H1 (cell line): ENCODE data around the gene RNF13. TPM values are rescaled to one million over a fixed set of nuclear protein-coding genes. Genes with fewer than 3 reads are reported as not detected.

Source experiments
- CTCF ChIA-PET: fragments of 300-600 bp; sonication (Branson Sonifier 250); formaldehyde crosslinking; loops from one replicate; lab custom pipeline; 2021; ENCODE audit not compliant: partially characterized antibody; lab: Charles Lee
- POLR2A ChIA-PET: fragments of 300-600 bp; sonication (Branson Sonifier 250); formaldehyde crosslinking; loops from one replicate; lab custom pipeline; 2021; ENCODE audit warnings: inconsistent platforms; ENCODE audit not compliant: partially characterized antibody; lab: Charles Lee
- DNase-seq, 2 experiments: peaks; one replicate each; pipeline versions ENCODE4 v3.0.0 to v3.0.0-alpha.2; 2010 to 2022; ENCODE audit warnings: low spot score in 2 of 2, low read depth in 1 of 2, mixed read lengths in 1 of 2
- FAIRE-seq: peaks from 2 replicates; lab custom pipeline; 2011; peaks lifted over from hg19 to GRCh38; lab: Jason Lieb, UNC
- H2AFZ ChIP-seq: 2 replicates; pipeline ENCODE4 v1.8.1; 2012; ENCODE audit warnings: low read length, inconsistent platforms
- H2AK5ac ChIP-seq: 2 replicates; pipeline ENCODE4 v1.6.1; 2013; ENCODE audit warnings: low read depth, low read length
- H2BK120ac ChIP-seq: replicated peaks from 2 replicates; pipeline ENCODE3; 2013; ENCODE audit warnings: low read depth, low read length, inconsistent platforms
- H2BK12ac ChIP-seq: 2 replicates; pipeline ENCODE4 v1.6.1; 2013; ENCODE audit warnings: low read depth, low read length
- H2BK15ac ChIP-seq: 2 replicates; pipeline ENCODE4 v1.6.1; 2013; ENCODE audit warnings: low read length
- H2BK20ac ChIP-seq: 2 replicates; pipeline ENCODE4 v1.6.1; 2013; ENCODE audit warnings: low read length
- H2BK5ac ChIP-seq: 2 replicates; pipeline ENCODE4 v1.6.1; 2013; ENCODE audit warnings: low read depth, low read length
- H3K14ac ChIP-seq: 2 replicates; pipeline ENCODE4 v1.6.1; 2013; ENCODE audit warnings: inconsistent platforms; ENCODE audit not compliant: insufficient read length
- H3K18ac ChIP-seq: 2 replicates; pipeline ENCODE4 v1.6.1; 2013; ENCODE audit warnings: low read length; ENCODE audit errors: extremely low read depth
- H3K23ac ChIP-seq: 2 replicates; pipeline ENCODE4 v1.6.1; 2013; ENCODE audit warnings: inconsistent platforms; ENCODE audit not compliant: insufficient read length
- H3K23me2 ChIP-seq: 2 replicates; pipeline ENCODE4 v1.6.1; 2013; ENCODE audit warnings: low read depth, low read length
- H3K27ac ChIP-seq: 2 replicates; pipeline ENCODE4 v1.6.1; 2011; ENCODE audit warnings: low read depth, low read length, inconsistent platforms
- H3K27me3 ChIP-seq, 4 experiments: replicated peaks in 1 of 4; 1 replicate in 1 of 4; 2 replicates in 3 of 4; pipeline versions ENCODE4 v1.6.1 to v1.8.1; 2011 to 2013; ENCODE audit warnings: low read length in 3 of 4, mild to moderate bottlenecking in 3 of 4, inconsistent platforms in 2 of 4, mixed read lengths in 2 of 4, moderate library complexity in 1 of 4; ENCODE audit not compliant: control insufficient read depth in 3 of 4, insufficient read depth in 3 of 4; ENCODE audit errors: extremely low read depth in 1 of 4
- H3K36me3 ChIP-seq, 4 experiments: 2 replicates each; pipeline versions ENCODE4 v1.6.1 to v1.8.1; 2011 to 2013; ENCODE audit warnings: mild to moderate bottlenecking in 4 of 4, low read length in 3 of 4, moderate library complexity in 2 of 4, control low read depth in 1 of 4, inconsistent platforms in 1 of 4; ENCODE audit not compliant: insufficient read depth in 4 of 4, control insufficient read depth in 2 of 4
- H3K4ac ChIP-seq: replicated peaks from 2 replicates; pipeline ENCODE3; 2013; ENCODE audit warnings: low read length, low read depth, mixed read lengths, inconsistent platforms; ENCODE audit not compliant: insufficient read length
- H3K4me1 ChIP-seq, 4 experiments: replicated peaks in 1 of 4; 1 replicate in 1 of 4; 2 replicates in 3 of 4; pipeline versions ENCODE4 v1.6.1 to v1.8.1; 2011 to 2013; ENCODE audit warnings: low read length in 3 of 4, inconsistent platforms in 2 of 4, mixed read lengths in 1 of 4; ENCODE audit not compliant: insufficient read depth in 4 of 4, control insufficient read depth in 3 of 4
- H3K4me2 ChIP-seq, 2 experiments: 2 replicates each; pipeline versions ENCODE4 v1.6.1 to v1.8.1; 2011 to 2013; ENCODE audit warnings: low read depth in 2 of 2, low read length in 2 of 2, control low read depth in 1 of 2, inconsistent platforms in 1 of 2, mild to moderate bottlenecking in 1 of 2; ENCODE audit not compliant: insufficient read depth in 1 of 2
- H3K4me3 ChIP-seq, 4 experiments: fragments of 200-600, 300-600 bp in 1 of 4; sonication (generic), shearing (Covaris generic), sonication (Bioruptor Twin) in 1 of 4; 2 replicates each; pipeline versions ENCODE4 v1.5.1 to v1.8.1; 2011 to 2016; ENCODE audit warnings: low read length in 4 of 4, low read depth in 3 of 4, control low read depth in 2 of 4, inconsistent platforms in 2 of 4, mild to moderate bottlenecking in 2 of 4, mixed read lengths in 1 of 4, moderate library complexity in 1 of 4; ENCODE audit not compliant: insufficient read depth in 2 of 4; ENCODE audit errors: extremely low read depth in 1 of 4
- H3K56ac ChIP-seq: replicated peaks from 2 replicates; pipeline ENCODE3; 2013; ENCODE audit warnings: low read depth, mild to moderate bottlenecking, mixed read lengths, low read length, inconsistent platforms; ENCODE audit not compliant: insufficient read length
- H3K79me1 ChIP-seq: 2 replicates; pipeline ENCODE4 v1.6.1; 2013; ENCODE audit warnings: low read depth, low read length, control low read depth
- H3K79me2 ChIP-seq, 2 experiments: 2 replicates each; pipeline versions ENCODE4 v1.6.1 to v1.8.1; 2012 to 2013; ENCODE audit warnings: low read length in 2 of 2, mild to moderate bottlenecking in 2 of 2, inconsistent platforms in 1 of 2; ENCODE audit not compliant: insufficient read depth in 2 of 2, control insufficient read depth in 1 of 2
- H3K9ac ChIP-seq, 4 experiments: replicated peaks in 1 of 4; 1 replicate in 1 of 4; 2 replicates in 3 of 4; pipeline versions ENCODE4 v1.6.1 to v1.8.1; 2011 to 2013; ENCODE audit warnings: low read depth in 3 of 4, low read length in 3 of 4, control low read depth in 2 of 4, mild to moderate bottlenecking in 2 of 4, moderate library complexity in 2 of 4, inconsistent platforms in 1 of 4; ENCODE audit errors: extremely low read depth in 1 of 4
- H3K9me3 ChIP-seq, 2 experiments: 2 replicates each; pipeline versions ENCODE4 v1.6.1 to v1.8.1; 2012 to 2013; ENCODE audit warnings: mild to moderate bottlenecking in 2 of 2, moderate library complexity in 2 of 2, control low read depth in 1 of 2, inconsistent platforms in 1 of 2, low read depth in 1 of 2, low read length in 1 of 2, mixed read lengths in 1 of 2; ENCODE audit not compliant: insufficient read depth in 2 of 2
- H4K20me1 ChIP-seq, 2 experiments: replicated peaks in 1 of 2; 2 replicates each; pipeline versions ENCODE3 to v1.8.1; 2011 to 2013; ENCODE audit warnings: inconsistent platforms in 2 of 2, low read length in 2 of 2, mild to moderate bottlenecking in 1 of 2; ENCODE audit not compliant: insufficient read depth in 2 of 2, control insufficient read depth in 1 of 2
- H4K5ac ChIP-seq: 2 replicates; pipeline ENCODE4 v1.6.1; 2013; ENCODE audit warnings: low read length, low read depth, mixed read lengths, inconsistent platforms; ENCODE audit not compliant: insufficient read length
- H4K8ac ChIP-seq: 2 replicates; pipeline ENCODE4 v1.8.0; 2013; ENCODE audit warnings: mild to moderate bottlenecking, moderate library complexity, low read length, inconsistent platforms; ENCODE audit not compliant: insufficient read depth; ENCODE audit errors: extremely low read depth
- H4K91ac ChIP-seq: replicated peaks from 2 replicates; pipeline ENCODE3; 2013; ENCODE audit warnings: low read length, mixed read lengths, inconsistent platforms; ENCODE audit not compliant: insufficient read length
- ATF2 ChIP-seq: IDR thresholded peaks from 2 replicates; pipeline ENCODE4 v1.6.1; 2012; ENCODE audit warnings: low read length, inconsistent platforms
- BCL11A ChIP-seq, 2 experiments: IDR thresholded peaks; one replicate each; pipeline ENCODE4 v1.6.1; 2011; ENCODE audit warnings: low read depth in 2 of 2, low read length in 2 of 2, mild to moderate bottlenecking in 2 of 2
- CTCF ChIP-seq, 3 experiments: IDR thresholded peaks; 1 replicate in 2 of 3; 2 replicates in 1 of 3; pipeline versions ENCODE4 v1.5.1 to v1.6.1; 2011; ENCODE audit warnings: low read length in 3 of 3, mild to moderate bottlenecking in 3 of 3, inconsistent platforms in 2 of 3, low read depth in 1 of 3, moderate library complexity in 1 of 3; ENCODE audit not compliant: insufficient read depth in 1 of 3; ENCODE audit errors: control extremely low read depth in 1 of 3
- KDM5A ChIP-seq: fragments of 200-600 bp; IDR thresholded peaks from 2 replicates; pipeline ENCODE4 v1.7.1; 2012; ENCODE audit warnings: mild to moderate bottlenecking, low read length, inconsistent platforms, mixed read lengths
- MAX ChIP-seq: IDR thresholded peaks from 2 replicates; pipeline ENCODE4 v1.6.1; 2012; ENCODE audit warnings: inconsistent platforms
- RFX5 ChIP-seq: IDR thresholded peaks from 2 replicates; pipeline ENCODE4 v1.6.1; 2011; ENCODE audit warnings: low read depth, low read length, improper control_type of control experiment, borderline replicate concordance
- SIRT6 ChIP-seq: IDR thresholded peaks from one replicate; pipeline ENCODE4 v1.7.1; 2012; ENCODE audit warnings: low read length, inconsistent platforms
- SUZ12 ChIP-seq: fragments of 200-600 bp; sonication (generic); IDR thresholded peaks from 2 replicates; pipeline ENCODE4 v1.6.1; 2012; ENCODE audit warnings: mild to moderate bottlenecking, inconsistent platforms, low read length, moderate library complexity, mixed read lengths
- TAF1 ChIP-seq: IDR thresholded peaks from 2 replicates; pipeline ENCODE4 v1.6.1; 2011; ENCODE audit warnings: mild to moderate bottlenecking, low read depth, low read length
- ZNF274 ChIP-seq: IDR thresholded peaks from 2 replicates; pipeline ENCODE4 v1.7.0; 2012; ENCODE audit warnings: low read length, borderline replicate concordance; ENCODE audit errors: extremely low read depth
- WGBS, 2 experiments: shearing (Covaris generic) in 1 of 2; methylation state at CpG; one replicate each; pipeline versions ENCODE4 v1.1.6 to v1.1.7; 2013 to 2015; ENCODE audit warnings: low lambda C conversion rate in 2 of 2, mixed read lengths in 2 of 2, inconsistent platforms in 1 of 2, low coverage in 1 of 2, missing lambda C conversion rate in 1 of 2; ENCODE audit not compliant: insufficient replicate concordance in 2 of 2, insufficient coverage in 1 of 2, insufficient read length in 1 of 2; ENCODE audit errors: extremely low coverage in 1 of 2, missing lambda C conversion rate in 1 of 2; 5-methylcytosine and 5-hydroxymethylcytosine counted together
- polyA plus RNA-seq, 7 experiments: library from polyadenylated mRNA; depleted of rRNA in 3 of 7; stranded (reverse) in 5 of 7; unstranded in 2 of 7; fragments of >200 nt in 5 of 7; fragments of 200-250 nt in 2 of 7; gene quantifications; 1 replicate in 5 of 7; 2 replicates in 1 of 7; 4 replicates in 1 of 7; pipeline versions ENCODE4 v1.2.1 to v1.2.3, GENCODE V29; 2011 to 2013; ENCODE audit warnings: missing spikeins in 2 of 7, mixed read lengths in 2 of 7
- total RNA-seq: library from RNA; stranded (reverse); fragmentation: NEBNext Ultra II Directional; extraction: Animal tissue kit (Norgen Biotek cat#: 25700); gene quantifications from 2 replicates; pipeline ENCODE4 v1.2.1, GENCODE V29; 2021

The RNF13 gene
- total and polyA plus RNA-seq, 2 of the 8 experiments (the other 6 are each of a cell fraction or from before 2014, with no cell fraction given), result 19.4 to 35.4 TPM

- no peak overlapping the region for H4K91ac ChIP-seq
- H3K4me2 ChIP-seq, result no peak overlapping the region
- H3K79me1 ChIP-seq, result no peaks in the 10 kb centered on the region; the same call in 1 of the 2 replicates
- H2BK12ac ChIP-seq, result no peak overlapping the region
- peaks cover 36 to 50% of the 10 kb centered on the region in 2 experiments for H3K9me3 ChIP-seq
- H4K5ac ChIP-seq, result no peak overlapping the region
- H2BK20ac ChIP-seq, result no peak overlapping the region
- no peak for FAIRE-seq
- H3K9ac ChIP-seq, result no peak overlapping the region
- H3K27me3 ChIP-seq, result no peaks in the 10 kb centered on the region
- H2BK120ac ChIP-seq, result no peak overlapping the region
- H3K23me2 ChIP-seq, result no peaks in the 10 kb centered on the region
- no peak overlapping the region for H3K27ac ChIP-seq
- no peaks in the 10 kb centered on the region for H4K20me1 ChIP-seq
- H2AFZ ChIP-seq, result no peak overlapping the region
- no peak overlapping the region for H3K4ac ChIP-seq
- no peak overlapping the region for H4K8ac ChIP-seq
- WGBS, 2 experiments, result 92% methylated on average over 2 of the region's 2 CpGs; no CpG with 5 or more reads in 1 of the 2 experiments
- peaks cover 0 to 21% (median 4%) of the 10 kb centered on the region in 4 experiments; a peak in 3 of 8 replicates for H3K36me3 ChIP-seq
- CTCF ChIA-PET, result no interaction called here
- H3K23ac ChIP-seq, result no peak overlapping the region
- no peak overlapping the region for H3K4me3 ChIP-seq
- no peak overlapping the region for H3K14ac ChIP-seq
- H2BK5ac ChIP-seq, result no peak overlapping the region
- H3K4me1 ChIP-seq, result no peaks in the 10 kb centered on the region
- no peak overlapping the region for H3K56ac ChIP-seq
- H3K18ac ChIP-seq, result no peak overlapping the region
- H2BK15ac ChIP-seq, result no peak overlapping the region
- H3K79me2 ChIP-seq, result peaks cover 0 to 79% of the 10 kb centered on the region in 2 experiments; a peak in 3 of 4 replicates
- DNase-seq, result no peak
- no peak overlapping the region for H2AK5ac ChIP-seq
- POLR2A ChIA-PET, result no interaction called here
- TF ChIP-seq SUZ12 (no peak), MAX (no peak), KDM5A (no peak), SIRT6 (no peak), BCL11A (IDR thresholded peaks at IDR 0.05; ENCODE audit: low read depth in 2 of 2, low read length in 2 of 2) (no peak), RFX5 (no peak), ZNF274 (no peak), TAF1 (no peak), CTCF (IDR thresholded peaks at IDR 0.05; ENCODE audit: control extremely low read depth in 1 of 3, insufficient read depth in 1 of 3, low read depth in 1 of 3, low read length in 3 of 3) (no peak), ATF2 (no peak)
Observed at GRCh38 chr3:149833241-149833640, 20.2 kb downstream of the RNF13 start.
